CD8-positive, alpha-beta memory T cell (primary cell): Measurements from ENCODE around the gene PLEKHM3. TPM values are rescaled to one million over a fixed set of nuclear protein-coding genes. Genes with fewer than 3 reads are reported as not detected.

Experiments
- CTCF ChIA-PET: fragments of 350-600 bp; sonication (Branson Sonifier 250); formaldehyde crosslinking; loops from one replicate; lab custom pipeline; 2021; ENCODE audit warnings: antibody characterized with exemption; lab: Charles Lee
- POLR2A ChIA-PET: fragments of 350-600 bp; sonication (Branson Sonifier 250); formaldehyde crosslinking; loops from one replicate; lab custom pipeline; 2021; ENCODE audit warnings: antibody characterized with exemption; lab: Charles Lee
- DNase-seq, 5 donors: peaks; one replicate each; pipeline versions ENCODE4 v3.0.0 to v3.0.0-alpha.2; 2020 to 2022; ENCODE audit warnings: mixed read lengths in 1 of 5
- H3K27ac ChIP-seq: one replicate; pipeline ENCODE4 v1.7.0; 2013; ENCODE audit warnings: low read depth, mild to moderate bottlenecking, low read length, moderate library complexity
- H3K27me3 ChIP-seq: 2 replicates; pipeline ENCODE4 v1.7.0; 2013; ENCODE audit warnings: low read length, mild to moderate bottlenecking; ENCODE audit not compliant: insufficient read depth, poor library complexity, severe bottlenecking
- H3K36me3 ChIP-seq: 2 replicates; pipeline ENCODE4 v1.7.0; 2013; ENCODE audit warnings: mild to moderate bottlenecking, low read length, moderate library complexity; ENCODE audit not compliant: insufficient read depth
- H3K4me1 ChIP-seq: 2 replicates; pipeline ENCODE4 v1.7.0; 2013; ENCODE audit warnings: mild to moderate bottlenecking, low read length, moderate library complexity; ENCODE audit not compliant: insufficient read depth
- H3K4me3 ChIP-seq: 2 replicates; pipeline ENCODE4 v1.7.0; 2013; ENCODE audit warnings: mild to moderate bottlenecking, low read length
- H3K9me3 ChIP-seq: 2 replicates; pipeline ENCODE4 v1.7.0; 2013; ENCODE audit warnings: mild to moderate bottlenecking, low read length
- H3K27ac Mint-ChIP-seq, 8 donors: one replicate each; pipeline ENCODE4 v1.8.0; 2020 to 2021; ENCODE audit warnings: mixed read lengths in 8 of 8, mild to moderate bottlenecking in 6 of 8, inconsistent platforms in 3 of 8, moderate library complexity in 3 of 8
- H3K27me3 Mint-ChIP-seq, 2 donors: one replicate each; pipeline ENCODE4 v1.8.0; 2020 to 2021; ENCODE audit warnings: mixed read lengths in 2 of 2, mild to moderate bottlenecking in 1 of 2, moderate library complexity in 1 of 2
- H3K36me3 Mint-ChIP-seq, 3 donors: one replicate each; pipeline ENCODE4 v1.8.0; 2020 to 2021; ENCODE audit warnings: mixed read lengths in 3 of 3, inconsistent platforms in 1 of 3, mild to moderate bottlenecking in 1 of 3
- H3K4me1 Mint-ChIP-seq, 3 donors: one replicate each; pipeline ENCODE4 v1.8.0; 2020 to 2021; ENCODE audit warnings: mixed read lengths in 3 of 3, inconsistent platforms in 1 of 3, mild to moderate bottlenecking in 1 of 3
- H3K4me3 Mint-ChIP-seq, 7 donors: one replicate each; pipeline ENCODE4 v1.8.0; 2020 to 2021; ENCODE audit warnings: mixed read lengths in 7 of 7, mild to moderate bottlenecking in 6 of 7, moderate library complexity in 4 of 7, inconsistent platforms in 2 of 7
- H3K9me3 Mint-ChIP-seq, 5 donors: one replicate each; pipeline ENCODE4 v1.8.0; 2020 to 2022; ENCODE audit warnings: mixed read lengths in 5 of 5, mild to moderate bottlenecking in 3 of 5, moderate library complexity in 2 of 5, inconsistent platforms in 1 of 5
- polyA plus RNA-seq: library from polyadenylated mRNA; unstranded; fragments of 300-500 nt; fragmentation: Illumina TruSeq; gene quantifications from one replicate; pipeline ENCODE4 v1.2.3, GENCODE V29; 2021
- total RNA-seq, 2 experiments: library from RNA; stranded (reverse); gene quantifications; one replicate each; pipeline ENCODE4 v1.2.3, GENCODE V29; 2021

The PLEKHM3 gene
- total and polyA plus RNA-seq, 3 experiments from 2014 or later: 4.4 to 7.2 (median 6.9) TPM

GRCh38 chr2:208042041-208042440, 16.7 kb upstream of the PLEKHM3 start:
- H3K4me1 Mint-ChIP-seq: no peaks in the 10 kb centered on the region
- POLR2A ChIA-PET: no interaction called here
- CTCF ChIA-PET: interaction anchor here (1.0 to 3.4 kb wide), 3 partner anchors 296 to 475 kb away, joined by 3 to 24 read pairs (median 4); no protein-coding TSS in a partner anchor
- Histone ChIP-seq H3K36me3 (no peaks in the 10 kb centered on the region), H3K4me1 (no peaks in the 10 kb centered on the region), H3K27ac (no peak overlapping the region), H3K4me3 (no peak overlapping the region), H3K27me3 (no peaks in the 10 kb centered on the region), H3K9me3 (no peaks in the 10 kb centered on the region)
- no peak overlapping the region for H3K27ac Mint-ChIP-seq
- H3K4me3 Mint-ChIP-seq: no peak overlapping the region
- no peaks in the 10 kb centered on the region for H3K36me3 Mint-ChIP-seq
- peaks cover 9 to 19% of the 10 kb centered on the region in 2 donors for H3K27me3 Mint-ChIP-seq
- H3K9me3 Mint-ChIP-seq: no peaks in the 10 kb centered on the region
- no peak for DNase-seq

GRCh38 chr2:208040199-208041171, 15.2 kb upstream of the PLEKHM3 start:
- no peaks in the 10 kb centered on the region for H3K36me3 Mint-ChIP-seq
- peak; percentile 33 to 73 (median 40) for DNase-seq
- H3K27ac Mint-ChIP-seq: no peak overlapping the region
- Histone ChIP-seq H3K4me1 (no peaks in the 10 kb centered on the region), H3K27me3 (no peaks in the 10 kb centered on the region), H3K9me3 (no peaks in the 10 kb centered on the region), H3K4me3 (no peak overlapping the region), H3K27ac (no peak overlapping the region), H3K36me3 (no peaks in the 10 kb centered on the region)
- H3K4me1 Mint-ChIP-seq: no peaks in the 10 kb centered on the region
- no peak overlapping the region for H3K4me3 Mint-ChIP-seq
- POLR2A ChIA-PET: no interaction called here
- H3K9me3 Mint-ChIP-seq: no peaks in the 10 kb centered on the region
- CTCF ChIA-PET: interaction anchor here (0.7 to 3.4 kb wide), 13 partner anchors 11 to 539 kb away, joined by 3 to 24 read pairs (median 4); partner anchors contain the start of genes CCNYL1, METTL21A and PLEKHM3
- peaks cover 6 to 12% of the 10 kb centered on the region in 2 donors for H3K27me3 Mint-ChIP-seq

GRCh38 chr2:208039376-208040110, 14.2 kb upstream of the PLEKHM3 start:
- Histone ChIP-seq H3K9me3 (no peaks in the 10 kb centered on the region), H3K36me3 (no peaks in the 10 kb centered on the region), H3K4me1 (no peaks in the 10 kb centered on the region), H3K27me3 (no peaks in the 10 kb centered on the region), H3K27ac (no peak overlapping the region), H3K4me3 (no peak overlapping the region)
- no peaks in the 10 kb centered on the region for H3K4me1 Mint-ChIP-seq
- no peak for DNase-seq
- H3K36me3 Mint-ChIP-seq: no peaks in the 10 kb centered on the region
- H3K27me3 Mint-ChIP-seq: peaks cover 6 to 9% of the 10 kb centered on the region in 2 donors
- H3K9me3 Mint-ChIP-seq: no peaks in the 10 kb centered on the region
- H3K27ac Mint-ChIP-seq: peak overlapping the region in 1 of 8 donors; percentile 62
- ChIA-PET POLR2A (no interaction called here), CTCF (interaction anchor here (0.8 to 3.4 kb wide), 7 partner anchors 10 to 538 kb away, joined by 3 to 24 read pairs (median 5); partner anchors contain the start of genes METTL21A and PLEKHM3)
- H3K4me3 Mint-ChIP-seq: no peak overlapping the region

DNA sequence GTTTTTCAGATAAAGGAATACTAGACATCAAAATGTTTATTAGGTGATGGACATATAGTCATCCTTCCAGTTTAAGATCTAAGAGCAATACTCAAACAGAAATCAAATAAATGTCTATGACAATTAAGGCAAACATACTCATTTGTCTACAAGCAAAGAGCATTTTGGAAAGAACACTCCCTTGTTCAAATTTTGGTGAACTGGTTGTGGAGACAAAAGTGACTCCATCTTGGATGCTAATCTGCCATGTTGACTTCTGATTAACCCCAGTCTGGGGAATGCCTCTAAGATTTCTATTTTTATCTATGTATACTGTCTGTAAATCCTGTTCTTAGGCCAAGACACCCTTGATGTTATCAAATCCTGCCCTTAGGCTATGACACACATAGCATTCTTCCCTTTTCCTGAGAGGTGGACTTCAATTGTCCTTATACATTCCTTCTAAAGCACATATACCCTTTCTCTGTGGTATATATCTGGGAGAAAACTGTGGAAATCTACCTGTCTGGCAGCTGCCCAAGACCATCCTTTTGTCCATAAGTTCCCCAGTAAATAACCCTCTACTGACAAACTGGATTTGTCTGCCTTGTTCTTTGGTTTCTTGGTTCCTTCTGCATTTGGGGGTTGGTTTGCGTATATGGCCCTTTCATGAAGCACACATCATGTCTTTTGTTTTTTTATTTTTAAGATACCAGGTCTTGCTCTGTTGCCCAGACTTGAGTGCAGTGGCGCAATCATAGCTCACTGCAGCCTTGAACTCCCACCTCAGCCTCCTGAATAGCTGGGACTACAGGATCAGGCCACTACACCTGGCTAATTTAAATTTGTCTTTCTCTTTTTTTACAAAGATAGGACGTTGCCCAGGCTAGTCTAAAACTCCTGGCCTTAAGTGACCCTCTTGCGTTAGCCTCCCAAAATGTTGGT, 12.5 kb upstream of the PLEKHM3 start:
- H3K4me3 Mint-ChIP-seq: no peak overlapping the region
- no peak overlapping the region for H3K27ac ChIP-seq
- no peaks in the 10 kb centered on the region for H3K36me3 Mint-ChIP-seq
- no peaks in the 10 kb centered on the region for H3K27me3 ChIP-seq
- DNase-seq: no peak
- ChIA-PET POLR2A (no interaction called here), CTCF (interaction anchor here (1.7 kb wide), 1 partner anchor 7 kb away, joined by 3 read pairs; no protein-coding TSS in a partner anchor)
- no peak overlapping the region for H3K4me3 ChIP-seq
- no peaks in the 10 kb centered on the region for H3K9me3 Mint-ChIP-seq
- H3K27ac Mint-ChIP-seq: no peak overlapping the region
- no peaks in the 10 kb centered on the region for H3K9me3 ChIP-seq
- H3K4me1 ChIP-seq: no peaks in the 10 kb centered on the region
- H3K4me1 Mint-ChIP-seq: no peaks in the 10 kb centered on the region
- peaks cover 5 to 6% of the 10 kb centered on the region in 2 donors for H3K27me3 Mint-ChIP-seq
- no peaks in the 10 kb centered on the region for H3K36me3 ChIP-seq

- no peaks in the 10 kb centered on the region for H3K4me1 Mint-ChIP-seq
- H3K36me3 ChIP-seq: no peaks in the 10 kb centered on the region
- no peak overlapping the region for H3K27ac Mint-ChIP-seq
- H3K9me3 ChIP-seq: no peaks in the 10 kb centered on the region
- no peaks in the 10 kb centered on the region for H3K9me3 Mint-ChIP-seq
- DNase-seq: no peak
- H3K4me3 ChIP-seq: no peak overlapping the region
- ChIA-PET CTCF (interaction anchor here (1.7 kb wide), 1 partner anchor 9 kb away, joined by 3 read pairs; no protein-coding TSS in a partner anchor), POLR2A (no interaction called here)
- H3K4me3 Mint-ChIP-seq: no peak overlapping the region
- H3K27ac ChIP-seq: no peak overlapping the region
- H3K36me3 Mint-ChIP-seq: no peaks in the 10 kb centered on the region
- H3K4me1 ChIP-seq: no peaks in the 10 kb centered on the region
- H3K27me3 ChIP-seq: no peaks in the 10 kb centered on the region
- H3K27me3 Mint-ChIP-seq: peaks cover 2 to 10% of the 10 kb centered on the region in 2 donors
Observed at GRCh38 chr2:208036357-208036756, 11.0 kb upstream of the PLEKHM3 start.

- ChIA-PET POLR2A (no interaction called here), CTCF (interaction anchor here (1.1 to 2.8 kb wide), 5 partner anchors 28 to 408 kb away, joined by 3 to 10 read pairs (median 4); partner anchors contain the start of gene METTL21A)
- H3K36me3 Mint-ChIP-seq: no peaks in the 10 kb centered on the region
- no peaks in the 10 kb centered on the region for H3K36me3 ChIP-seq
- no peaks in the 10 kb centered on the region for H3K4me1 ChIP-seq
- H3K9me3 Mint-ChIP-seq: no peaks in the 10 kb centered on the region
- peaks cover 2 to 10% of the 10 kb centered on the region in 2 donors for H3K27me3 Mint-ChIP-seq
- no peaks in the 10 kb centered on the region for H3K9me3 ChIP-seq
- H3K27ac Mint-ChIP-seq: no peak overlapping the region
- H3K27me3 ChIP-seq: no peaks in the 10 kb centered on the region
- H3K4me1 Mint-ChIP-seq: no peaks in the 10 kb centered on the region
- no peak overlapping the region for H3K4me3 Mint-ChIP-seq
- H3K27ac ChIP-seq: no peak overlapping the region
- DNase-seq: no peak
- no peak overlapping the region for H3K4me3 ChIP-seq
Observed at GRCh38 chr2:208034503-208035140, 9.3 kb upstream of the PLEKHM3 start.
